NCI-H2227 (cell line): ENCODE data around the gene BAZ2A.
"Not testable (repeated sequence)": the region's sequence is repeated elsewhere in the genome, so short reads cannot be mapped to it uniquely, and the experiment has no call there.

Experiments used
- DNase-seq: peaks from one replicate; lab custom pipeline; 2025; ENCODE audit not compliant: unreplicated experiment; lab: John Stamatoyannopoulos, UW

The BAZ2A gene

DNA sequence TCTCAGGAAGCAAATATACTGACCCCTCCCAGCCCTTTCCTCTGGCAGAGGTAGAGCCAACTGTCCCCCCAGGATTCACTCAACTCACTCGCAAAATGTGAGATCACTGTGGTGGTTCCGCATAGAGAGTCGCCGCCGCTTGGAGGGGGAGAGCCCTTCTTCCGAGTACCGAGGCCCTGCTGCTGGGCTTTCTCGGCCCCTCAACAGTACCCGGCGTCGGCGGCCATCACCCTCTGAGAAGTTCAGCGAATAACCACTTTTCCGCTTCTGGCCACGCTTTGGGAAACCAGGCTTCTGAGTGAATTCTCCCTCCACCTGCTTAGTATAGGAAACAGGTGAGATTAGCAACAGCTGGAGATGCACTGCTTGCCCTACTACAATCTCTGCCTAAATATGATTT is 31.1 kb downstream of the BAZ2A start:
- DNase-seq = no peak

GRCh38 chr12:56596815-56597214 is 33.3 kb downstream of the BAZ2A start:
- no peak for DNase-seq

DNA sequence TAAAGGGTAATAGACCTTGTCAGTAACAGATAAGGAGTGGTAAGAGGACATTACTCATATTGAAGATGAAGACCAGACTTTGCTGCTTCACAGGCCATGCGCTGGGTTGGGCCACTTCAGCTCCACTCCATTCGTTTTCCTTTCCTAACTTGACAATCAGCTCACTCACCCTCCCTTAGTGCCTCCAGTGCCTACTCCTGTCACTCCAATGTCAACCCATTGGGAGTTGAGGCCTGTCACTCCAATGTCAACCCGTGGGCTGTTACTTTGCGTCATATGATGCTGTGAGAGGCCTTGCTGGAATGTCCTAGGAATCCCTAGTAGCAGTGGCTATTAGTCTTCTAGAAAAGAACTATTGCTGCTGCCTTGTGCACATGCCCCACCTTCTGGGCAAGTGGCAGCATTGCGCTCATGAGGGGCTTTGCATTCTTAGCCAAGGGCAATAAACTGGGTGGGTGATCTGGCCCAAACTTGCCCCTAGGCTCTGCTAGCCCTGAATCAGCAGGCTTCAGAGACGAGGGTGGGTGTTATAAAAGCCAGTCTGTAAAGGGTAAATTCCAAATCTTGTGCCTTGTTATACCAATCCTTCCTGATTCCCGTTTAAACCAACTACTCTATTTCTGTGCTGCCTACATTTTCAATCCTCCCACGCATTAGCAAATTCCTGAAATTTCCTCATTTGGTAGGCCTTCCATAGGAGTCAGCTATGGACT is 36.1 kb downstream of the BAZ2A start:
- peak; percentile 64 for DNase-seq

GRCh38 chr12:56591961-56592360 is 38.2 kb downstream of the BAZ2A start:
- DNase-seq = no peak

DNA sequence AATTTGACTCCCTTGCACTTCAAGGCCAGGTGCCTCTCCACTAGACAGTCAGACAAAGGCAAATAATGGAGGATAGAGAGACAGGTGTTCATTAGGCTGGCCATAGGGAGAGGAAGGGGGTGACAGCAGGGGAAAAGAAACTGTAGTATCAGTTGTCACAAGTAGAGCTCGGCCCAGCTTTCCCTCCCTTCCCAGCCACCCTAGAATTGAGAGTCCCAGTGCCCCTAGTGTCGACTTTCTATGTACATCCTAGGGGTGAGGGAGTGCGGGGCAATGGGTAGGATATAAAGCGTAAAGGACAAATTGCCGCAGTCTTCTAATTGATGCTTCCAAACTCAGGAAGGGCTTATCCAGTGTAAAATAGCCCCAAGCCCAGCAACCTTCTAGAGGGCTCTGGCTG is 39.0 kb downstream of the BAZ2A start:
- DNase-seq = peak; percentile 4

DNA sequence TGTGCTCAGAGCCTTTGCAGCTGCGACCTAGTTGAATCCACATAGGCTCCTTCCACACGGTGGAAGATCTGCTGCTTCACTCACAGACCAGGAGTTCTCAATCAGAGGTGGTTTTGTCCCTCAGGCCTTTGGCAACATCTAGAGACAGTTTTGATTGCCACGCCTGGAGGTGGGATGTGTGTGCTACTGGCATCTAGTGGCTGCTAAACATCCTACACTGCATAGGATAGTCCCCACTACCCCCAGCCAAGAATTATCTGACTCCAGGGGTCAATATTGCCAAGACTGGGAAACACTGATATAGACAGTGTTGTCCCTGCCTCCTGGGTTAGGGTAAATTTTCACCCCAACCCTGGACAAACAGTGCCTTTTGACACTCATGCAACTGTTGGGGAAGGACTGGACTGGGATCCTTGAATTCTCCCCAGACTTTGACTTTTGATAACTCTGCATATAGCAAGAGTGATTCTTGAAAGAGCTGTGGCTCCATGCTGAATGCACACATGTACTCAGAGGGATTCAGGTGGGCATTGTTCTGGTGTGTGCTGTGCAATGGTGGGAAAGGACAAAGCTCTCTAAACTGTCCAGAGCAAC is 39.8 kb downstream of the BAZ2A start:
- DNase-seq = peak; percentile 11

DNA sequence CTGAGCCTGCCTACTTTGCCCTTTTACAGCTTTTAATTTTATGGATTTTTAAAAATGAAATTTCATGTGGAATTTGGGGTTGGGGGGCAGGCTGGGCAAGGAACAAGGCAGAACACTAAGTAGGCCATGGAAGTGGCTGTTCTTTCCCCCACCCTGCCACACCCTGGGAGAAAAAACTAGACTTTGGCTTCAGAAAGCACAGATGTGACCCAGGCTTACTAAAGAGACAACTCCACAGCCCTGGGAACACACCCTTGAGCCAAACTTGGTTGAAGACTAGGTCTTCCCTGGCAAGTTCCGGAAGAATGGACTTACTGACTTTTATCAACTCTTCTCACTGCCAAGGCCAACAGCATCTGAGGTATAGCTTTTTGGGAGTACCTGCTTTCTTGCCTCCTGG is 40.3 kb downstream of the BAZ2A start:
- DNase-seq = no peak

DNA sequence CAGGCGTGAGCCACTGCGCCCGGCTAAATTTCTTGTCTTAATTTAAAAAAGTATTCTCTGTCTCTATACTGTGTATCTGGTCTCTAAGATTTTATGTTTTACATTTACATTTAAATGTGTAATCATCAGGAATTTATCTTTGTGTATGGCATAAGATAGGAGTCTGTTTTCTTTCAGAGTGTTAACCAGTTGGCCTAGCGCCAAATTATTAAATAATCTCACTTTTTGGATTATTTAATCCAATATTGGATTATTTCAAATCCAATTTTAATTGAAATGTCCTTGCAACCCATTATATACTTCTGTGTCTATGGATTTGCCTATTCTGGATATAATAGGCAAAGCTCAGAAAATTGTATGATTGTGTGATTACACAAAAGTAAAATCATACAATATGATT is 45.0 kb downstream of the BAZ2A start:
- no peak for DNase-seq

GRCh38 chr12:56581418-56582145 is 48.5 kb downstream of the BAZ2A start:
- no peak for DNase-seq

- DNase-seq = no peak
These were observed 51.1 kb downstream of the BAZ2A start for GRCh38 chr12:56578983-56579546.

GRCh38 chr12:56577248-56577647 is 52.9 kb downstream of the BAZ2A start:
- DNase-seq = not testable (repeated sequence)

GRCh38 chr12:56574210-56574609 is 55.9 kb downstream of the BAZ2A start:
- no peak for DNase-seq

DNA sequence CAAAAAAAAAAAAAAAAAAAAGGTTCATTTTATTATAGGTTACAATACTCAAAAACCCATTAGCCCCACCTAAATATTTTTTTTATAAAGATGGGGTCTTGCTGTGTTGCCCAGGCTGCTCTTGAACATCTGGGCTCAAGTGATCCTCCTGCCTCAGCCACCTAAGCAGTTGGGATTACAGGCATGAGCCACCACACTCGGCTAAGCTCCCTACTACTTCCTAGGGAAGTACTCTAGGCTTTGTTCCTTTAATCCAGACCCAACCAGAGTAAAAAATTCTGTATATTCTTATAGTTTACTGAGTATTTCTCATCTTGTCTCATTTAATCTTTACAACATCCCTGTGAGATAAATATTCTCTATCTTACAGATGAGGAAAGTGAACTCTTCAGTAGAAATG is 57.8 kb downstream of the BAZ2A start:
- no peak for DNase-seq

GRCh38 chr12:56571121-56571520 is 59.0 kb downstream of the BAZ2A start:
- DNase-seq = peak; percentile 23

DNA sequence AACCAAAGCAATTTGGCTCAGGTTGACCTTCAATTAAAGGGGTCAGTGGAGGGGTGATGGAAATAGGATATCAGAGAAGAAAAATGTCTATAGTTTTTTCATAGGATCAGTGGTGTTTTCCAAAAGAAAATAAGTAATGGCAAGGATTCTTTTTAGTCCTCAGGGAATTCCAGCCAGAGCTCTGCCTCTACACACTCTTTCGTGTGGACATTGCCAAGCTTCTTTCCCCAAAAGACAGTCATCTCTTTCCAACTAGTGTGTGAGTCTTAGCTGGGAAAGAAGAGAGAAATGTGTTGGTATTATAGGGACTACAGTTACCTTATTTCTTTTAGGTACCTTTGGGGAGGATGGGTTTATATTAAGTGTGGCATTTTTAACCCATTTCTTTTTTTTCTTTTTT is 62.0 kb downstream of the BAZ2A start:
- no peak for DNase-seq

DNA sequence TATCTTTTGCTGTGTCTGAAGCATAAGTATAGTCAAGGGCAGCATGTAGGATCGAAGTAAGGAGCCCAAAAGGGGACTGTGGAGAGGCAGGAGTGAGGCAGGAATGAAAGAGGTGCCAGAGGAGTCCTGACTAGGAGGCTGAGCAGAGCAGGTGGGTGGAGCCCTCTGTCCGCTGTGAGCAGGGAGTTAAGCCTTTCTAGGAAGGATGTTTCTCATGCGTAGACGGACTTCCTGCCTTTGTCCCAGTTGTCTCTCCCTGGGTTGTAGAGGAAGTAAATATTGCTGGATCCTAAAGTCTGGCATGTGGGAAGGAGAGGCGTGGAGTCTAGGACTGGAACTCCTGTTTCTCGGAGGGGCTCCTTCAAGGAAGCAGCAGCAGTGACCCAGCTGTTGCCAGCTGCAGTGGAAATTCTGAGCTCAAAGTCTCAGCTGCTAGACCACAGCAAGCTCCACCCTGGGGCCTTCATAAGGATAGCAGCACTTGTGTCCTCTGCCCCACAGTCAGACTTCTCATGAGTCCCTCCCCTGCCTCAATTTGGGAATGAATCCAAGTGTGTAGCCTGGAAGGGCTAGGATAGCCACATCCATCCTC is 64.5 kb downstream of the BAZ2A start:
- peak; percentile 30 for DNase-seq

DNA sequence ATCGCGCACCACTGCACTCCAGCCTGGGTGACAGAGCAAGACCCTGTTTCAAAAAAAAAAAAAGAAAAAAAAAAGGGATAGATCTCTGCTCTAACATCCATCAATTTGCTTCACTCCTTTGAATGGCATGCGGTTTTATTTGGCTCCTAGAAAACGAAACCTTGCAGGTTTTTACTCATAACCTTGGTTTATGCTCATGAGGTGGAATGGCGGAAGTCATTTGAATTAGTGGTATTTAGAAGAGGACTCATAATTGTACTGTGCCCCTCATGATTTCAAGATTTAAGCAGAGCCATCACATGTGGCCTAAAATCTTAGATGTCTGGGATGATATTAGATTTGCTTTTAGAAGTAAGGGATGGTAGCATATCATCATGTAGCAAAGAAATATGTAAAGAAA is 79.1 kb downstream of the BAZ2A start:
- DNase-seq = no peak

DNA sequence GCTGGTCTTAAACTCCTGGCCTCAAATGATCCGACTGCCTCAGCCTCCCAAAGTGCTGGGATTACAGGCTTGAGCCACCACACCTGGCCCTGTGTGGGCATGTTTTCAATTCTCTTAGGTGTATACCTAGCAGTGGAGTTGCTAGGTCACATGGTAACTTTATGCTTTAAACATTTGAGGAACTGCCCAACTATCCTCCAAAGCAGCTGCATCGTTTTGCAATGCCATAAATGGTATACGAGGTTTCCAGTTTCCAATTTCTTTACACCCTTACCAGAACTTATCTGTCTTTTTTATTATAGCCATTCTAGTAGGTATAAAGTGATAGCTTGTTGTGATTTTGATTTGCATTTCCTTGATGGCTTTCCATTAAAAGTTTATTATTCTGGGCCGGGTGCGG is 83.4 kb downstream of the BAZ2A start:
- DNase-seq = no peak
